ENCODE data around the gene PSG7.
"Not testable (repeated sequence)": the region's sequence is repeated elsewhere in the genome, so short reads cannot be mapped to it uniquely, and the experiment has no call there.

DNA sequence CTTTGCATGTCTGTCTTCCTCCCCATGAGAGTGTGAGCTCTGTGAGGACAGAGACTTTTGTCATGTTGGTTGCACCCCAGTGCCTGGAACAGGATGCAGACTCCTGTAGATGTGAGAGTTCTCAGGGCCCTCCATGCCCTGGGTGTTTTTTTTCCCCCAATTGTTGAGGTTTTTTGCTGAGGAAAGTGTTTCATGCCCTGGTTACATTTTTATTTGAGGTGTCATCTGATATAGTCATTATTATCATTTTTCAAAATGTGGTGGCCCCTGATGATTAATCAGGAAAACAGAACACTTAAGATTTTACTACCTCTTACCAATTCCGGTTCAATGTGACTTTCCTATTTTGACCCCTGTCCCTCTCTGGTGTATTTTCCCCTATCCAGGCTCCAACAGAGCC is 20.1 kb downstream of the PSG7 start:
- TF ChIP-seq EZH2 (IDR thresholded peaks at IDR 0.05); POLR2AphosphoS5 (IDR thresholded peaks at IDR 0.05; ENCODE audit: borderline replicate concordance, low read depth, low read length): not testable (repeated sequence)

All from SK-N-MC (cell line).